Gastrocnemius medialis (tissue), 4 donors: ENCODE results near the gene ZBTB21. TPM values are rescaled to one million over a fixed set of nuclear protein-coding genes. Genes with fewer than 3 reads are reported as not detected.
"Not testable (repeated sequence)": the region's sequence is repeated elsewhere in the genome, so short reads cannot be mapped to it uniquely, and the experiment has no call there.

ENCODE experiments used
- ATAC-seq, 2 donors: fragments of 150-250 bp; one replicate each; pipeline ENCODE4 v1.9.1; 2016
- DNase-seq, 2 donors: peaks; one replicate each; pipeline ENCODE4 v3.0.0-alpha.2; 2019
- H3K27ac ChIP-seq, 4 donors: fragments of 200-600 bp; sonication (generic); 1 replicate in 1 of 4; 2 replicates in 3 of 4; pipeline ENCODE4 v1.5.1; 2016 to 2018; ENCODE audit warnings: mild to moderate bottlenecking in 2 of 4, moderate library complexity in 1 of 4
- H3K27me3 ChIP-seq, 3 donors: fragments of 200-600 bp; sonication (generic) in 2 of 3; 1 replicate in 1 of 3; 2 replicates in 2 of 3; pipeline versions ENCODE4 v1.5.1 to v1.6.0; 2016 to 2019; ENCODE audit warnings: mild to moderate bottlenecking in 1 of 3, moderate library complexity in 1 of 3
- H3K36me3 ChIP-seq, 2 donors: fragments of 200-600 bp; sonication (generic) in 1 of 2; one replicate each; pipeline ENCODE4 v1.5.1; 2017 to 2018
- H3K4me1 ChIP-seq, 2 donors: fragments of 200-600 bp; sonication (generic) in 1 of 2; one replicate each; pipeline ENCODE4 v1.5.1; 2016 to 2017; ENCODE audit warnings: mild to moderate bottlenecking in 2 of 2
- H3K4me3 ChIP-seq, 4 donors: fragments of 200-600 bp; sonication (generic) in 3 of 4; 1 replicate in 1 of 4; 2 replicates in 3 of 4; pipeline ENCODE4 v1.5.1; 2016 to 2019; ENCODE audit warnings: mild to moderate bottlenecking in 2 of 4
- H3K9me3 ChIP-seq, 3 donors: fragments of 200-600 bp; sonication (generic) in 2 of 3; 1 replicate in 1 of 3; 2 replicates in 2 of 3; pipeline ENCODE4 v1.5.1; 2016 to 2019
- CTCF ChIP-seq, 5 experiments: fragments of 450-650 bp in 3 of 5; fragments of 200-600 bp in 2 of 5; sonication (generic) in 2 of 5; IDR thresholded peaks in 4 of 5; conservative IDR thresholded peaks in 1 of 5; 1 replicate in 4 of 5; 2 replicates in 1 of 5; pipeline ENCODE4 v1.5.1; 2016 to 2019; ENCODE audit warnings: antibody characterized with exemption in 5 of 5, mild to moderate bottlenecking in 3 of 5, moderate library complexity in 3 of 5
- POLR2A ChIP-seq, 2 donors: fragments of 450-650 bp; IDR thresholded peaks; one replicate each; pipeline ENCODE4 v1.6.1; 2017; ENCODE audit warnings: antibody characterized with exemption in 2 of 2, mild to moderate bottlenecking in 2 of 2, moderate library complexity in 2 of 2
- in situ Hi-C, 4 donors: fragments of 200-750 bp; cut with MboI; loops; one replicate each; pipeline versions ENCODE4 v1.15.0 to v1.8.0; 2017; ENCODE audit warnings: low sequenced_read_pairs in 4 of 4
- intact Hi-C: fragments of 100-400 bp; cut with DNase I; formaldehyde crosslinking; loops from one replicate; pipeline ENCODE4 v1.15.1; 2023; ENCODE audit warnings: low total_unique reads
- total RNA-seq, 4 donors: library from RNA; depleted of rRNA; stranded (reverse); fragments of >200 nt; gene quantifications; one replicate each; pipeline versions ENCODE4 v1.1.0 to v1.2.3, GENCODE V29; 2016

ZBTB21 gene
- total RNA-seq, 4 donors from 2014 or later: 1.9 to 5.0 (median 4.0) TPM

GRCh38 chr21:41964171-41964570 lies 46.0 kb downstream of the ZBTB21 start:
- DNase-seq (no peak), ATAC-seq (no peak)
- H3K36me3 ChIP-seq: no peaks in the 10 kb centered on the region
- no peak overlapping the region for H3K27ac ChIP-seq
- intact Hi-C loops: no loop called here
- peaks cover 0 to under 1% of the 10 kb centered on the region in 2 donors for H3K4me1 ChIP-seq
- H3K27me3 ChIP-seq: no peaks in the 10 kb centered on the region
- H3K9me3 ChIP-seq: no peaks in the 10 kb centered on the region
- no peak for TF ChIP-seq CTCF (IDR thresholded peaks at IDR 0.05 in 4 of 5, conservative IDR thresholded peaks at IDR 0.05 in 1 of 5)
- TF ChIP-seq POLR2A (IDR thresholded peaks at IDR 0.05): no peak
- no peak overlapping the region for H3K4me3 ChIP-seq
- in situ Hi-C loops: no loop called here

GRCh38 chr21:41962425-41962966 lies 47.7 kb downstream of the ZBTB21 start:
- Histone ChIP-seq H3K36me3 (no peaks in the 10 kb centered on the region), H3K9me3 (no peaks in the 10 kb centered on the region), H3K27ac (no peak overlapping the region), H3K4me1 (peaks cover 13 to 17% of the 10 kb centered on the region in 2 donors), H3K27me3 (no peaks in the 10 kb centered on the region), H3K4me3 (no peak overlapping the region)
- ATAC-seq (no peak), DNase-seq (no peak)
- TF ChIP-seq CTCF (IDR thresholded peaks at IDR 0.05 in 4 of 5, conservative IDR thresholded peaks at IDR 0.05 in 1 of 5) (no peak), POLR2A (IDR thresholded peaks at IDR 0.05) (no peak)
- in situ Hi-C loops: no loop called here
- intact Hi-C loops: no loop called here

- intact Hi-C loops (no loop called here), in situ Hi-C loops (no loop called here)
- no peak overlapping the region for H3K27ac ChIP-seq
- no peaks in the 10 kb centered on the region for H3K36me3 ChIP-seq
- no peaks in the 10 kb centered on the region for H3K27me3 ChIP-seq
- DNase-seq (no peak), ATAC-seq (no peak)
- TF ChIP-seq POLR2A (IDR thresholded peaks at IDR 0.05) (no peak), CTCF (IDR thresholded peaks at IDR 0.05 in 4 of 5, conservative IDR thresholded peaks at IDR 0.05 in 1 of 5) (no peak)
- H3K4me3 ChIP-seq: no peak overlapping the region
- H3K9me3 ChIP-seq: no peaks in the 10 kb centered on the region
- H3K4me1 ChIP-seq: peaks cover 21 to 22% of the 10 kb centered on the region in 2 donors
Observed at GRCh38 chr21:41961753-41962152, 48.4 kb downstream of the ZBTB21 start.

GRCh38 chr21:41961282-41961701 lies 48.9 kb downstream of the ZBTB21 start:
- ATAC-seq: no peak
- Histone ChIP-seq H3K9me3 (no peaks in the 10 kb centered on the region), H3K27me3 (no peaks in the 10 kb centered on the region), H3K4me1 (peaks cover 22% of the 10 kb centered on the region in 2 donors), H3K36me3 (no peaks in the 10 kb centered on the region), H3K27ac (no peak overlapping the region), H3K4me3 (no peak overlapping the region)
- intact Hi-C loops: no loop called here
- no peak for TF ChIP-seq CTCF (IDR thresholded peaks at IDR 0.05 in 4 of 5, conservative IDR thresholded peaks at IDR 0.05 in 1 of 5)
- TF ChIP-seq POLR2A (IDR thresholded peaks at IDR 0.05): no peak
- no peak for DNase-seq
- in situ Hi-C loops: no loop called here

GRCh38 chr21:41960386-41960785 lies 49.8 kb downstream of the ZBTB21 start:
- ATAC-seq (no peak), DNase-seq (no peak)
- TF ChIP-seq POLR2A (IDR thresholded peaks at IDR 0.05) (no peak), CTCF (IDR thresholded peaks at IDR 0.05 in 4 of 5, conservative IDR thresholded peaks at IDR 0.05 in 1 of 5) (no peak)
- no peak overlapping the region for H3K4me3 ChIP-seq
- H3K27ac ChIP-seq: no peak overlapping the region
- no peaks in the 10 kb centered on the region for H3K36me3 ChIP-seq
- no peaks in the 10 kb centered on the region for H3K27me3 ChIP-seq
- intact Hi-C loops: no loop called here
- peaks cover 22% of the 10 kb centered on the region in 2 donors for H3K4me1 ChIP-seq
- H3K9me3 ChIP-seq: no peaks in the 10 kb centered on the region
- in situ Hi-C loops: no loop called here

- in situ Hi-C loops, H3K9me3 ChIP-seq, H3K36me3 ChIP-seq, H3K27me3 ChIP-seq, ATAC-seq, H3K27ac ChIP-seq, DNase-seq, H3K4me3 ChIP-seq: not testable (repeated sequence)
- intact Hi-C loops: loop anchor here (5.0 to 10.0 kb wide), 3 partner anchors 82 to 275 kb away; partner anchors contain the start of gene PRDM15
- H3K4me1 ChIP-seq: peaks cover 22% of the 10 kb centered on the region in 2 donors
Observed at GRCh38 chr21:41959697-41960096, 50.5 kb downstream of the ZBTB21 start.
